ENCODE measurements around the gene SPATA16. TPM values are rescaled to one million over a fixed set of nuclear protein-coding genes. Genes with fewer than 3 reads are reported as not detected.

The SPATA16 gene
- total RNA-seq, 1 experiment from 2014 or later: not detected

- Histone ChIP-seq H3K9ac (ENCODE audit: low read length) (no peak overlapping the region), H3K4me3 (ENCODE audit: low read length) (no peak overlapping the region), H3K36me3 (ENCODE audit: insufficient read depth, low read length) (no peaks in the 10 kb centered on the region)
Measured at GRCh38 chr3:172953571-172953970, 187.5 kb downstream of the SPATA16 start.

GRCh38 chr3:172951511-172951910 lies 189.5 kb downstream of the SPATA16 start:
- no peaks in the 10 kb centered on the region for H3K36me3 ChIP-seq (ENCODE audit: insufficient read depth, low read length)
- H3K27ac ChIP-seq (ENCODE audit: low read length): no peak overlapping the region
- no peaks in the 10 kb centered on the region for H3K4me1 ChIP-seq (ENCODE audit: low read length)
- H3K9me2 ChIP-seq (replicated peaks; ENCODE audit: insufficient read depth, low read length): 0 out of 2 replicates have a peak, but pooled peaks cover 2% of the 10 kb centered on the region
- no peak overlapping the region for H3K4me2 ChIP-seq (ENCODE audit: low read depth, low read length, poor library complexity, severe bottlenecking)
- H3K27me3 ChIP-seq (ENCODE audit: low read length): no peaks in the 10 kb centered on the region
- no peaks in the 10 kb centered on the region for H3K9me3 ChIP-seq (ENCODE audit: low read length)
- H3K79me2 ChIP-seq (ENCODE audit: low read length): no peaks in the 10 kb centered on the region
- DNase-seq: no peak
- H2AFZ ChIP-seq (ENCODE audit: low read length): no peak overlapping the region
- H3K9ac ChIP-seq (ENCODE audit: low read length): no peak overlapping the region
- no peaks in the 10 kb centered on the region for H4K20me1 ChIP-seq (ENCODE audit: insufficient read depth, low read depth, low read length)
- H3K4me3 ChIP-seq (ENCODE audit: low read length): no peak overlapping the region

More at GRCh38 chr3:172953571-172953970, 187.5 kb downstream of the SPATA16 start:
- Histone ChIP-seq H3K9me3 (ENCODE audit: low read length) (no peaks in the 10 kb centered on the region), H3K4me2 (ENCODE audit: low read depth, low read length, poor library complexity, severe bottlenecking) (no peak overlapping the region), H3K4me1 (ENCODE audit: low read length) (no peaks in the 10 kb centered on the region), H4K20me1 (ENCODE audit: insufficient read depth, low read depth, low read length) (no peaks in the 10 kb centered on the region), H3K9me2 (replicated peaks; ENCODE audit: insufficient read depth, low read length) (0 out of 2 replicates have a peak, but pooled peaks cover 2% of the 10 kb centered on the region), H3K27ac (ENCODE audit: low read length) (no peak overlapping the region), H3K27me3 (ENCODE audit: low read length) (no peaks in the 10 kb centered on the region), H2AFZ (ENCODE audit: low read length) (no peak overlapping the region), H3K79me2 (ENCODE audit: low read length) (no peaks in the 10 kb centered on the region)
- no peak for DNase-seq

- no peak overlapping the region for H3K9ac ChIP-seq (ENCODE audit: low read length)
- no peak overlapping the region for H3K4me3 ChIP-seq (ENCODE audit: low read length)
- H3K9me3 ChIP-seq (ENCODE audit: low read length): no peaks in the 10 kb centered on the region
- H3K9me2 ChIP-seq (replicated peaks; ENCODE audit: insufficient read depth, low read length): no peaks in the 10 kb centered on the region
- no peak overlapping the region for H3K4me2 ChIP-seq (ENCODE audit: low read depth, low read length, poor library complexity, severe bottlenecking)
- no peak overlapping the region for H2AFZ ChIP-seq (ENCODE audit: low read length)
- H3K27me3 ChIP-seq (ENCODE audit: low read length): no peaks in the 10 kb centered on the region
- no peak overlapping the region for H3K27ac ChIP-seq (ENCODE audit: low read length)
- H3K79me2 ChIP-seq (ENCODE audit: low read length): no peaks in the 10 kb centered on the region
- no peaks in the 10 kb centered on the region for H3K36me3 ChIP-seq (ENCODE audit: insufficient read depth, low read length)
- no peak for DNase-seq
- no peaks in the 10 kb centered on the region for H4K20me1 ChIP-seq (ENCODE audit: insufficient read depth, low read depth, low read length)
- no peaks in the 10 kb centered on the region for H3K4me1 ChIP-seq (ENCODE audit: low read length)
Measured at GRCh38 chr3:172946061-172946460, 195.0 kb downstream of the SPATA16 start.

- Histone ChIP-seq H4K20me1 (ENCODE audit: insufficient read depth, low read depth, low read length) (no peaks in the 10 kb centered on the region), H3K27me3 (ENCODE audit: low read length) (no peaks in the 10 kb centered on the region), H3K4me3 (ENCODE audit: low read length) (no peak overlapping the region), H3K9ac (ENCODE audit: low read length) (no peak overlapping the region), H3K9me2 (replicated peaks; ENCODE audit: insufficient read depth, low read length) (no peaks in the 10 kb centered on the region), H3K9me3 (ENCODE audit: low read length) (no peaks in the 10 kb centered on the region), H3K36me3 (ENCODE audit: insufficient read depth, low read length) (no peaks in the 10 kb centered on the region), H3K27ac (ENCODE audit: low read length) (no peak overlapping the region), H3K79me2 (ENCODE audit: low read length) (no peaks in the 10 kb centered on the region), H3K4me2 (ENCODE audit: low read depth, low read length, poor library complexity, severe bottlenecking) (no peak overlapping the region), H3K4me1 (ENCODE audit: low read length) (no peaks in the 10 kb centered on the region), H2AFZ (ENCODE audit: low read length) (no peak overlapping the region)
- DNase-seq: no peak
Measured at GRCh38 chr3:172939651-172940293, 201.3 kb downstream of the SPATA16 start.

GRCh38 chr3:172938788-172939187 lies 202.2 kb downstream of the SPATA16 start:
- Histone ChIP-seq H3K9me2 (replicated peaks; ENCODE audit: insufficient read depth, low read length) (no peaks in the 10 kb centered on the region), H3K9ac (ENCODE audit: low read length) (no peak overlapping the region), H3K4me1 (ENCODE audit: low read length) (no peaks in the 10 kb centered on the region), H3K9me3 (ENCODE audit: low read length) (no peaks in the 10 kb centered on the region), H3K79me2 (ENCODE audit: low read length) (no peaks in the 10 kb centered on the region), H3K27ac (ENCODE audit: low read length) (no peak overlapping the region), H3K27me3 (ENCODE audit: low read length) (no peaks in the 10 kb centered on the region), H3K36me3 (ENCODE audit: insufficient read depth, low read length) (no peaks in the 10 kb centered on the region), H3K4me2 (ENCODE audit: low read depth, low read length, poor library complexity, severe bottlenecking) (no peak overlapping the region), H3K4me3 (ENCODE audit: low read length) (no peak overlapping the region), H4K20me1 (ENCODE audit: insufficient read depth, low read depth, low read length) (no peaks in the 10 kb centered on the region), H2AFZ (ENCODE audit: low read length) (no peak overlapping the region)
- DNase-seq: no peak

- no peak overlapping the region for H3K27ac ChIP-seq (ENCODE audit: low read length)
- no peaks in the 10 kb centered on the region for H3K4me1 ChIP-seq (ENCODE audit: low read length)
- no peak for DNase-seq
- no peaks in the 10 kb centered on the region for H3K9me3 ChIP-seq (ENCODE audit: low read length)
- H3K36me3 ChIP-seq (ENCODE audit: insufficient read depth, low read length): no peaks in the 10 kb centered on the region
- no peaks in the 10 kb centered on the region for H4K20me1 ChIP-seq (ENCODE audit: insufficient read depth, low read depth, low read length)
- H3K4me2 ChIP-seq (ENCODE audit: low read depth, low read length, poor library complexity, severe bottlenecking): no peak overlapping the region
- H3K79me2 ChIP-seq (ENCODE audit: low read length): no peaks in the 10 kb centered on the region
- H3K4me3 ChIP-seq (ENCODE audit: low read length): no peak overlapping the region
- H3K27me3 ChIP-seq (ENCODE audit: low read length): no peaks in the 10 kb centered on the region
- H3K9ac ChIP-seq (ENCODE audit: low read length): no peak overlapping the region
- H2AFZ ChIP-seq (ENCODE audit: low read length): no peak overlapping the region
- no peaks in the 10 kb centered on the region for H3K9me2 ChIP-seq (replicated peaks; ENCODE audit: insufficient read depth, low read length)
Measured at GRCh38 chr3:172931746-172932285, 209.2 kb downstream of the SPATA16 start.

- no peak overlapping the region for H3K9ac ChIP-seq (ENCODE audit: low read length)
- no peaks in the 10 kb centered on the region for H3K36me3 ChIP-seq (ENCODE audit: insufficient read depth, low read length)
- DNase-seq: no peak
- no peak overlapping the region for H2AFZ ChIP-seq (ENCODE audit: low read length)
- no peaks in the 10 kb centered on the region for H3K9me2 ChIP-seq (replicated peaks; ENCODE audit: insufficient read depth, low read length)
- H4K20me1 ChIP-seq (ENCODE audit: insufficient read depth, low read depth, low read length): no peaks in the 10 kb centered on the region
- H3K4me3 ChIP-seq (ENCODE audit: low read length): no peak overlapping the region
- H3K27me3 ChIP-seq (ENCODE audit: low read length): no peaks in the 10 kb centered on the region
- no peak overlapping the region for H3K27ac ChIP-seq (ENCODE audit: low read length)
- no peaks in the 10 kb centered on the region for H3K79me2 ChIP-seq (ENCODE audit: low read length)
- no peaks in the 10 kb centered on the region for H3K9me3 ChIP-seq (ENCODE audit: low read length)
- H3K4me2 ChIP-seq (ENCODE audit: low read depth, low read length, poor library complexity, severe bottlenecking): no peak overlapping the region
- H3K4me1 ChIP-seq (ENCODE audit: low read length): no peaks in the 10 kb centered on the region
Measured at GRCh38 chr3:172929451-172929850, 211.6 kb downstream of the SPATA16 start.

- Histone ChIP-seq H3K9me2 (replicated peaks; ENCODE audit: insufficient read depth, low read length) (no peaks in the 10 kb centered on the region), H4K20me1 (ENCODE audit: insufficient read depth, low read depth, low read length) (no peaks in the 10 kb centered on the region), H3K4me1 (ENCODE audit: low read length) (no peaks in the 10 kb centered on the region), H3K27ac (ENCODE audit: low read length) (no peak overlapping the region), H2AFZ (ENCODE audit: low read length) (no peak overlapping the region), H3K4me3 (ENCODE audit: low read length) (no peak overlapping the region), H3K27me3 (ENCODE audit: low read length) (no peaks in the 10 kb centered on the region), H3K79me2 (ENCODE audit: low read length) (no peaks in the 10 kb centered on the region), H3K36me3 (ENCODE audit: insufficient read depth, low read length) (no peaks in the 10 kb centered on the region), H3K9me3 (ENCODE audit: low read length) (no peaks in the 10 kb centered on the region), H3K4me2 (ENCODE audit: low read depth, low read length, poor library complexity, severe bottlenecking) (no peak overlapping the region), H3K9ac (ENCODE audit: low read length) (no peak overlapping the region)
- DNase-seq: no peak
Measured at GRCh38 chr3:172924546-172924945, 216.5 kb downstream of the SPATA16 start.

Measured in Karpas-422 (cell line).